HL-60 (cell line): ENCODE data around the gene NAV2.

ENCODE experiments used
- DNase-seq, 2 experiments: peaks; one replicate each; pipeline ENCODE4 v3.0.0-alpha.2; 2010 to 2020; ENCODE audit warnings: low read depth in 1 of 2, low spot score in 1 of 2
- H3K27ac ChIP-seq: fragments of 250-450 bp; sonication (Bioruptor Pico); replicated peaks from 2 replicates; pipeline ENCODE4 v1.5.1; 2020; ENCODE audit warnings: mild to moderate bottlenecking, moderate library complexity
- H3K27me3 ChIP-seq: fragments of 250-450 bp; sonication (Bioruptor Pico); 2 replicates; pipeline ENCODE4 v1.5.1; 2021; ENCODE audit warnings: mild to moderate bottlenecking, moderate library complexity; ENCODE audit not compliant: insufficient read depth, poor library complexity, severe bottlenecking
- H3K4me3 ChIP-seq: replicated peaks from 2 replicates; pipeline ENCODE4 v1.5.1; 2011; ENCODE audit warnings: mild to moderate bottlenecking, control low read depth, low read length; ENCODE audit not compliant: insufficient read depth
- CTCF ChIP-seq: IDR thresholded peaks from one replicate; pipeline ENCODE4 v1.5.1; 2011; ENCODE audit warnings: low read length, control low read depth, inconsistent platforms; ENCODE audit not compliant: insufficient read depth
- GABPA ChIP-seq: IDR thresholded peaks from 2 replicates; pipeline ENCODE4 v1.6.1; 2012; ENCODE audit warnings: low read depth
- POLR2AphosphoS5 ChIP-seq: IDR thresholded peaks from 2 replicates; pipeline ENCODE4 v1.6.1; 2012; ENCODE audit warnings: low read depth
- SPI1 ChIP-seq: IDR thresholded peaks from 2 replicates; pipeline ENCODE4 v1.6.1; 2012; ENCODE audit warnings: low read depth, mild to moderate bottlenecking, borderline replicate concordance
- TF ChIP-seq, protein P1 (sequence below): IDR thresholded peaks from 2 replicates; pipeline ENCODE4 v1.6.1; 2012; ENCODE audit warnings: low read depth; ENCODE audit not compliant: insufficient replicate concordance

Gene NAV2

DNA sequence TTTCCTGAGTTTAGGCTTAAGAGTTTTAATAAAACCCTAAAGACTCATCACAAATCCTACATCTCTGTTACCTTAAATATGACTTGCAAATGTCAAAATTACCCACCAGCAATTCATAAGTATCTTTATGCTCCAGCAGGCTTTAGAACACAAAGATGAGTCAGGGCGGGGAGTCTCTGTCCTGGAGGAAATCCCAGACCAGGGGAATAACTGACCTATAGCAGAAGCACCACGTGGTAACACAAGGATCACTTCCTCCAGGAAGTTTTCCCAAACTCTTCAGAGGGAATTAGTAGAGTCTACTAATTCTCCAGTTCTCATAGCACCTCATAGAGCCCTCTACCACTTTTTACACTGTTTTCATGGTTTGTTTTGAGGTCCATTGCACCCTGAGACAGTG, 217.0 kb downstream of the NAV2 start:
- TF ChIP-seq, protein P1, sequence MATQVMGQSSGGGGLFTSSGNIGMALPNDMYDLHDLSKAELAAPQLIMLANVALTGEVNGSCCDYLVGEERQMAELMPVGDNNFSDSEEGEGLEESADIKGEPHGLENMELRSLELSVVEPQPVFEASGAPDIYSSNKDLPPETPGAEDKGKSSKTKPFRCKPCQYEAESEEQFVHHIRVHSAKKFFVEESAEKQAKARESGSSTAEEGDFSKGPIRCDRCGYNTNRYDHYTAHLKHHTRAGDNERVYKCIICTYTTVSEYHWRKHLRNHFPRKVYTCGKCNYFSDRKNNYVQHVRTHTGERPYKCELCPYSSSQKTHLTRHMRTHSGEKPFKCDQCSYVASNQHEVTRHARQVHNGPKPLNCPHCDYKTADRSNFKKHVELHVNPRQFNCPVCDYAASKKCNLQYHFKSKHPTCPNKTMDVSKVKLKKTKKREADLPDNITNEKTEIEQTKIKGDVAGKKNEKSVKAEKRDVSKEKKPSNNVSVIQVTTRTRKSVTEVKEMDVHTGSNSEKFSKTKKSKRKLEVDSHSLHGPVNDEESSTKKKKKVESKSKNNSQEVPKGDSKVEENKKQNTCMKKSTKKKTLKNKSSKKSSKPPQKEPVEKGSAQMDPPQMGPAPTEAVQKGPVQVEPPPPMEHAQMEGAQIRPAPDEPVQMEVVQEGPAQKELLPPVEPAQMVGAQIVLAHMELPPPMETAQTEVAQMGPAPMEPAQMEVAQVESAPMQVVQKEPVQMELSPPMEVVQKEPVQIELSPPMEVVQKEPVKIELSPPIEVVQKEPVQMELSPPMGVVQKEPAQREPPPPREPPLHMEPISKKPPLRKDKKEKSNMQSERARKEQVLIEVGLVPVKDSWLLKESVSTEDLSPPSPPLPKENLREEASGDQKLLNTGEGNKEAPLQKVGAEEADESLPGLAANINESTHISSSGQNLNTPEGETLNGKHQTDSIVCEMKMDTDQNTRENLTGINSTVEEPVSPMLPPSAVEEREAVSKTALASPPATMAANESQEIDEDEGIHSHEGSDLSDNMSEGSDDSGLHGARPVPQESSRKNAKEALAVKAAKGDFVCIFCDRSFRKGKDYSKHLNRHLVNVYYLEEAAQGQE = no peak
- TF ChIP-seq POLR2AphosphoS5 (no peak), SPI1 (no peak), GABPA (no peak), CTCF (no peak)
- no peak overlapping the region for H3K27ac ChIP-seq
- no peaks in the 10 kb centered on the region for H3K27me3 ChIP-seq
- DNase-seq = no peak
- no peak overlapping the region for H3K4me3 ChIP-seq

DNA sequence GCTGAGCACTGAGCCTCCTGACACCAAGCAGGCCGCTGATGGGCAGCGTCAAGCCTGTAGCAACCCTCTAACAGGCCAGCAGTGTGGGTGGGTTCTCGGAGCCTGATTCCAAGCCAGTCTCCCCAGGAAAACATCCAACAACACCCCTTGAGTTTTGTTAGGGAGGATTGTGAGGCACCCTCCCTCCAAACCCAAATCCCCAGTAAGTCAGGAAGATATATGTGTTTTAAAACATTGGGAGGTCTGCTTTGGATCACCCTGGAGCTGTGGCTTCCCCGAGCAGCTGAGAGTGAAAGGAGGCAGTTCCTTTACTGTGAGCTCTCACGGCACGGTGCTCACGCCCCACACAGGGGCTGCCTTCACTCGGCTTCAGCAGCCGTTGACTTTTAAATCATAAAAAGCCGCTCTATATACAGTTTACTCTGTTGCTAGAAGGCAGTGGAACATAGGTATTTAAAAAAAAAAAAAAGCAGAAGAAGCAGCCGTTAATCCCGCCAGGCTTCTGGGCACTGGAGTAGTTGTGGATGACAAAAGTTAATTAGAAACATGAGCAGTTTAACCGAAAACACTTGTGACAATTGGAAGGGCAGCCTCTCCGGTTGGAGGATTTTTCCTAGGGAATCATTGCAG, 218.6 kb downstream of the NAV2 start:
- Histone ChIP-seq H3K27me3 (no peaks in the 10 kb centered on the region), H3K27ac (no peak overlapping the region), H3K4me3 (no peak overlapping the region)
- no peak for DNase-seq
- TF ChIP-seq, protein P1 = no peak
- TF ChIP-seq GABPA = no peak
- TF ChIP-seq CTCF = no peak
- TF ChIP-seq SPI1 = no peak
- no peak for TF ChIP-seq POLR2AphosphoS5

DNA sequence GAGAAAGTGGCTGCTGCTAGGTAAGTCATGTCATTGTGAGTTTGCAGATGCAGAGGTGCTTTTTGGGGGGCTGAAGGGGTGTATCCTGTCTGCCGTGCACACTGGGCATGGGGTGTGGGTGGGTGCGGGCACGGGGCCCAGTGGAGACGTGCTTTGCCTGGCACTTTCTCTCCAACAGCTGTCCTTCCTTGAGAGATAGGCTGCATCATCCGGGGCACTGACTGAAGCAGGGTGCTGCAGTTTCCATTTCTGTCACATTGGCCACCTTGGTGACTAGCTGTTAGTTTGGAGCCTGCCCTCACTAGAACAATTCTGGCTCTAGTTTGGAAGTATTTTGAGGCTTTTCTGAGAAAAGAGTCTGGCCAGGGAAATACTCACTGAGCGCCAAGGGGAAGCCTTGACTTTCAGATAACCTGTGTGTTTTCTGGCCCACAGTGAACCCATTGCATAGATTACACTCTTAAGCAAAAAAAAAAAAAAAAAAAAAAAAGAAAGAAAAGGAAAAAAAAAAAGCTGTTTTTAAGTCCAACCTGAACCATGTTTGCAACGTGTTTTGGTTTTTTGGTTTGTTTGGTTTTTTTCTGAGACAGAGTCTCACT, 219.2 kb downstream of the NAV2 start:
- Histone ChIP-seq H3K4me3 (no peak overlapping the region), H3K27me3 (no peaks in the 10 kb centered on the region), H3K27ac (no peak overlapping the region)
- DNase-seq = no peak
- TF ChIP-seq CTCF = no peak
- TF ChIP-seq SPI1 = no peak
- TF ChIP-seq, protein P1 = no peak
